H1 (cell line): ENCODE data around the gene PTPRO. TPM values are rescaled to one million over a fixed set of nuclear protein-coding genes. Genes with fewer than 3 reads are reported as not detected.

Experiments used
- CTCF ChIA-PET: fragments of 300-600 bp; sonication (Branson Sonifier 250); formaldehyde crosslinking; loops from one replicate; lab custom pipeline; 2021; ENCODE audit not compliant: partially characterized antibody; lab: Charles Lee
- POLR2A ChIA-PET: fragments of 300-600 bp; sonication (Branson Sonifier 250); formaldehyde crosslinking; loops from one replicate; lab custom pipeline; 2021; ENCODE audit warnings: inconsistent platforms; ENCODE audit not compliant: partially characterized antibody; lab: Charles Lee
- DNase-seq, 2 experiments: peaks; one replicate each; pipeline versions ENCODE4 v3.0.0 to v3.0.0-alpha.2; 2010 to 2022; ENCODE audit warnings: low spot score in 2 of 2, low read depth in 1 of 2, mixed read lengths in 1 of 2
- FAIRE-seq: peaks from 2 replicates; lab custom pipeline; 2011; peaks lifted over from hg19 to GRCh38; lab: Jason Lieb, UNC
- H2AFZ ChIP-seq: 2 replicates; pipeline ENCODE4 v1.8.1; 2012; ENCODE audit warnings: low read length, inconsistent platforms
- H2AK5ac ChIP-seq: 2 replicates; pipeline ENCODE4 v1.6.1; 2013; ENCODE audit warnings: low read depth, low read length
- H2BK120ac ChIP-seq: replicated peaks from 2 replicates; pipeline ENCODE3; 2013; ENCODE audit warnings: low read depth, low read length, inconsistent platforms
- H2BK12ac ChIP-seq: 2 replicates; pipeline ENCODE4 v1.6.1; 2013; ENCODE audit warnings: low read depth, low read length
- H2BK15ac ChIP-seq: 2 replicates; pipeline ENCODE4 v1.6.1; 2013; ENCODE audit warnings: low read length
- H2BK20ac ChIP-seq: 2 replicates; pipeline ENCODE4 v1.6.1; 2013; ENCODE audit warnings: low read length
- H2BK5ac ChIP-seq: 2 replicates; pipeline ENCODE4 v1.6.1; 2013; ENCODE audit warnings: low read depth, low read length
- H3K14ac ChIP-seq: 2 replicates; pipeline ENCODE4 v1.6.1; 2013; ENCODE audit warnings: inconsistent platforms; ENCODE audit not compliant: insufficient read length
- H3K18ac ChIP-seq: 2 replicates; pipeline ENCODE4 v1.6.1; 2013; ENCODE audit warnings: low read length; ENCODE audit errors: extremely low read depth
- H3K23ac ChIP-seq: 2 replicates; pipeline ENCODE4 v1.6.1; 2013; ENCODE audit warnings: inconsistent platforms; ENCODE audit not compliant: insufficient read length
- H3K23me2 ChIP-seq: 2 replicates; pipeline ENCODE4 v1.6.1; 2013; ENCODE audit warnings: low read depth, low read length
- H3K27ac ChIP-seq: 2 replicates; pipeline ENCODE4 v1.6.1; 2011; ENCODE audit warnings: low read depth, low read length, inconsistent platforms
- H3K27me3 ChIP-seq, 4 experiments: replicated peaks in 1 of 4; 1 replicate in 1 of 4; 2 replicates in 3 of 4; pipeline versions ENCODE4 v1.6.1 to v1.8.1; 2011 to 2013; ENCODE audit warnings: low read length in 3 of 4, mild to moderate bottlenecking in 3 of 4, inconsistent platforms in 2 of 4, mixed read lengths in 2 of 4, moderate library complexity in 1 of 4; ENCODE audit not compliant: control insufficient read depth in 3 of 4, insufficient read depth in 3 of 4; ENCODE audit errors: extremely low read depth in 1 of 4
- H3K36me3 ChIP-seq, 4 experiments: 2 replicates each; pipeline versions ENCODE4 v1.6.1 to v1.8.1; 2011 to 2013; ENCODE audit warnings: mild to moderate bottlenecking in 4 of 4, low read length in 3 of 4, moderate library complexity in 2 of 4, control low read depth in 1 of 4, inconsistent platforms in 1 of 4; ENCODE audit not compliant: insufficient read depth in 4 of 4, control insufficient read depth in 2 of 4
- H3K4ac ChIP-seq: replicated peaks from 2 replicates; pipeline ENCODE3; 2013; ENCODE audit warnings: low read length, low read depth, mixed read lengths, inconsistent platforms; ENCODE audit not compliant: insufficient read length
- H3K4me1 ChIP-seq, 4 experiments: replicated peaks in 1 of 4; 1 replicate in 1 of 4; 2 replicates in 3 of 4; pipeline versions ENCODE4 v1.6.1 to v1.8.1; 2011 to 2013; ENCODE audit warnings: low read length in 3 of 4, inconsistent platforms in 2 of 4, mixed read lengths in 1 of 4; ENCODE audit not compliant: insufficient read depth in 4 of 4, control insufficient read depth in 3 of 4
- H3K4me2 ChIP-seq, 2 experiments: 2 replicates each; pipeline versions ENCODE4 v1.6.1 to v1.8.1; 2011 to 2013; ENCODE audit warnings: low read depth in 2 of 2, low read length in 2 of 2, control low read depth in 1 of 2, inconsistent platforms in 1 of 2, mild to moderate bottlenecking in 1 of 2; ENCODE audit not compliant: insufficient read depth in 1 of 2
- H3K4me3 ChIP-seq, 4 experiments: fragments of 200-600, 300-600 bp in 1 of 4; sonication (generic), shearing (Covaris generic), sonication (Bioruptor Twin) in 1 of 4; 2 replicates each; pipeline versions ENCODE4 v1.5.1 to v1.8.1; 2011 to 2016; ENCODE audit warnings: low read length in 4 of 4, low read depth in 3 of 4, control low read depth in 2 of 4, inconsistent platforms in 2 of 4, mild to moderate bottlenecking in 2 of 4, mixed read lengths in 1 of 4, moderate library complexity in 1 of 4; ENCODE audit not compliant: insufficient read depth in 2 of 4; ENCODE audit errors: extremely low read depth in 1 of 4
- H3K56ac ChIP-seq: replicated peaks from 2 replicates; pipeline ENCODE3; 2013; ENCODE audit warnings: low read depth, mild to moderate bottlenecking, mixed read lengths, low read length, inconsistent platforms; ENCODE audit not compliant: insufficient read length
- H3K79me1 ChIP-seq: 2 replicates; pipeline ENCODE4 v1.6.1; 2013; ENCODE audit warnings: low read depth, low read length, control low read depth
- H3K79me2 ChIP-seq, 2 experiments: 2 replicates each; pipeline versions ENCODE4 v1.6.1 to v1.8.1; 2012 to 2013; ENCODE audit warnings: low read length in 2 of 2, mild to moderate bottlenecking in 2 of 2, inconsistent platforms in 1 of 2; ENCODE audit not compliant: insufficient read depth in 2 of 2, control insufficient read depth in 1 of 2
- H3K9ac ChIP-seq, 4 experiments: replicated peaks in 1 of 4; 1 replicate in 1 of 4; 2 replicates in 3 of 4; pipeline versions ENCODE4 v1.6.1 to v1.8.1; 2011 to 2013; ENCODE audit warnings: low read depth in 3 of 4, low read length in 3 of 4, control low read depth in 2 of 4, mild to moderate bottlenecking in 2 of 4, moderate library complexity in 2 of 4, inconsistent platforms in 1 of 4; ENCODE audit errors: extremely low read depth in 1 of 4
- H3K9me3 ChIP-seq, 2 experiments: 2 replicates each; pipeline versions ENCODE4 v1.6.1 to v1.8.1; 2012 to 2013; ENCODE audit warnings: mild to moderate bottlenecking in 2 of 2, moderate library complexity in 2 of 2, control low read depth in 1 of 2, inconsistent platforms in 1 of 2, low read depth in 1 of 2, low read length in 1 of 2, mixed read lengths in 1 of 2; ENCODE audit not compliant: insufficient read depth in 2 of 2
- H4K20me1 ChIP-seq, 2 experiments: replicated peaks in 1 of 2; 2 replicates each; pipeline versions ENCODE3 to v1.8.1; 2011 to 2013; ENCODE audit warnings: inconsistent platforms in 2 of 2, low read length in 2 of 2, mild to moderate bottlenecking in 1 of 2; ENCODE audit not compliant: insufficient read depth in 2 of 2, control insufficient read depth in 1 of 2
- H4K5ac ChIP-seq: 2 replicates; pipeline ENCODE4 v1.6.1; 2013; ENCODE audit warnings: low read length, low read depth, mixed read lengths, inconsistent platforms; ENCODE audit not compliant: insufficient read length
- H4K8ac ChIP-seq: 2 replicates; pipeline ENCODE4 v1.8.0; 2013; ENCODE audit warnings: mild to moderate bottlenecking, moderate library complexity, low read length, inconsistent platforms; ENCODE audit not compliant: insufficient read depth; ENCODE audit errors: extremely low read depth
- H4K91ac ChIP-seq: replicated peaks from 2 replicates; pipeline ENCODE3; 2013; ENCODE audit warnings: low read length, mixed read lengths, inconsistent platforms; ENCODE audit not compliant: insufficient read length
- ASH2L ChIP-seq: fragments of 200-600, 300-600 bp; sonication (generic); IDR thresholded peaks from one replicate; pipeline ENCODE4 v1.7.1; 2017; ENCODE audit warnings: low read length
- BCL11A ChIP-seq, 2 experiments: IDR thresholded peaks; one replicate each; pipeline ENCODE4 v1.6.1; 2011; ENCODE audit warnings: low read depth in 2 of 2, low read length in 2 of 2, mild to moderate bottlenecking in 2 of 2
- CHD1 ChIP-seq: IDR thresholded peaks from 2 replicates; pipeline ENCODE4 v1.6.1; 2012; ENCODE audit warnings: low read depth, low read length, improper control_type of control experiment
- POLR2A ChIP-seq, 2 experiments: IDR thresholded peaks; 1 replicate in 1 of 2; 2 replicates in 1 of 2; pipeline ENCODE4 v1.6.1; 2011; ENCODE audit warnings: low read depth in 2 of 2, low read length in 2 of 2, mild to moderate bottlenecking in 2 of 2; ENCODE audit errors: control extremely low read depth in 1 of 2
- SIN3A ChIP-seq, 2 experiments: IDR thresholded peaks in 1 of 2; conservative IDR thresholded peaks in 1 of 2; 2 replicates each; pipeline ENCODE4 v1.6.1; 2011 to 2012; ENCODE audit warnings: low read length in 2 of 2, improper control_type of control experiment in 1 of 2, low read depth in 1 of 2, mild to moderate bottlenecking in 1 of 2
- SIX5 ChIP-seq: IDR thresholded peaks from 2 replicates; pipeline ENCODE4 v1.6.1; 2011; ENCODE audit warnings: mild to moderate bottlenecking, low read depth, low read length
- WGBS, 2 experiments: shearing (Covaris generic) in 1 of 2; methylation state at CpG; one replicate each; pipeline versions ENCODE4 v1.1.6 to v1.1.7; 2013 to 2015; ENCODE audit warnings: low lambda C conversion rate in 2 of 2, mixed read lengths in 2 of 2, inconsistent platforms in 1 of 2, low coverage in 1 of 2, missing lambda C conversion rate in 1 of 2; ENCODE audit not compliant: insufficient replicate concordance in 2 of 2, insufficient coverage in 1 of 2, insufficient read length in 1 of 2; ENCODE audit errors: extremely low coverage in 1 of 2, missing lambda C conversion rate in 1 of 2; 5-methylcytosine and 5-hydroxymethylcytosine counted together
- polyA plus RNA-seq, 7 experiments: library from polyadenylated mRNA; depleted of rRNA in 3 of 7; stranded (reverse) in 5 of 7; unstranded in 2 of 7; fragments of >200 nt in 5 of 7; fragments of 200-250 nt in 2 of 7; gene quantifications; 1 replicate in 5 of 7; 2 replicates in 1 of 7; 4 replicates in 1 of 7; pipeline versions ENCODE4 v1.2.1 to v1.2.3, GENCODE V29; 2011 to 2013; ENCODE audit warnings: missing spikeins in 2 of 7, mixed read lengths in 2 of 7
- total RNA-seq: library from RNA; stranded (reverse); fragmentation: NEBNext Ultra II Directional; extraction: Animal tissue kit (Norgen Biotek cat#: 25700); gene quantifications from 2 replicates; pipeline ENCODE4 v1.2.1, GENCODE V29; 2021

Gene PTPRO
- total and polyA plus RNA-seq, 2 of the 8 experiments (the other 6 are each of a cell fraction or from before 2014, with no cell fraction given) = 0.73 to 1.7 TPM

DNA sequence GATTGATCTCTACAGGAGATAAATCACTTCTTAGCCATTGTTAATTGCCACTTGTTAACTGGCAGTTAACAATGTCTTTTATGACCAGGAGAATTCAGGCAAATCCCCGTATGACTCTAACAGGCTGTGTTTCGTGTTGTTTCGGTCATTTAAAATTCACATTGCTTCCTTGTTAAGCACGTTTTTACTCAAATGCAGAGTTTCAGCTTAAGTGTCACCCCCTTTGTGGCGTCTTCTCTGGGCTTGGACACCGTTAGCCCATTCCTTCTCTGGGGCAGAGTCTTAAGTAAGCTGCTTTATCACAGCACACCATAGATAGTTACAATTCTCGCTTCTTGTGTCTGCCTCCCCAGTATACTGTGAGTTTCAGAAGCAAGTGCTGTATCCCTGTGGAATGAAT lies 261.5 kb downstream of the PTPRO start:
- H3K23ac ChIP-seq = no peak overlapping the region

More for the DNA sequence above, 261.5 kb downstream of the PTPRO start:
- H4K8ac ChIP-seq = no peak overlapping the region
- H3K36me3 ChIP-seq = no peaks in the 10 kb centered on the region; a peak in 1 of 8 replicates
- H4K5ac ChIP-seq = no peak overlapping the region
- no peak overlapping the region for H4K91ac ChIP-seq
- no peaks in the 10 kb centered on the region for H3K79me2 ChIP-seq
- H3K14ac ChIP-seq = no peak overlapping the region
- no peak overlapping the region for H3K9ac ChIP-seq
- no peak overlapping the region for H2BK15ac ChIP-seq
- H2BK20ac ChIP-seq = no peak overlapping the region
- H3K23me2 ChIP-seq = no peaks in the 10 kb centered on the region
- no peak overlapping the region for H3K18ac ChIP-seq
- H3K27ac ChIP-seq = no peak overlapping the region
- H3K56ac ChIP-seq = no peak overlapping the region
- H3K4me1 ChIP-seq = no peaks in the 10 kb centered on the region
- peaks cover 6 to 7% of the 10 kb centered on the region in 2 experiments; a peak in 3 of 4 replicates for H3K9me3 ChIP-seq
- 0 out of 2 replicates have a peak overlapping the region, but pooled peaks have one; percentile 14 for H2AFZ ChIP-seq
- no peak for DNase-seq
- H3K4me3 ChIP-seq = no peak overlapping the region
- WGBS, 2 experiments = 72% methylated on average over 7 of the region's 7 CpGs; no CpG with 5 or more reads in 1 of the 2 experiments
- no peak overlapping the region for H2AK5ac ChIP-seq
- H3K4ac ChIP-seq = no peak overlapping the region
- POLR2A ChIA-PET = no interaction called here
- no peaks in the 10 kb centered on the region for H3K79me1 ChIP-seq
- no peak overlapping the region for H2BK120ac ChIP-seq
- no peaks in the 10 kb centered on the region for H4K20me1 ChIP-seq
- CTCF ChIA-PET = interaction anchor here (0.6 to 7.5 kb wide), 24 partner anchors 9 to 1397 kb away, joined by 3 to 76 read pairs (median 5); no protein-coding TSS in a partner anchor
- H2BK12ac ChIP-seq = no peak overlapping the region
- no peaks in the 10 kb centered on the region for H3K27me3 ChIP-seq
- TF ChIP-seq SIN3A (conservative IDR thresholded peaks at IDR 0.05 in 1 of 2, IDR thresholded peaks at IDR 0.05 in 1 of 2; ENCODE audit: low read depth in 1 of 2, low read length in 2 of 2) (no peak), POLR2A (IDR thresholded peaks at IDR 0.05; ENCODE audit: control extremely low read depth in 1 of 2, low read depth in 2 of 2, low read length in 2 of 2) (no peak), BCL11A (IDR thresholded peaks at IDR 0.05; ENCODE audit: low read depth in 2 of 2, low read length in 2 of 2) (no peak), ASH2L (no peak), SIX5 (no peak), CHD1 (no peak)
- no peak for FAIRE-seq
- no peak overlapping the region for H2BK5ac ChIP-seq
- no peak overlapping the region for H3K4me2 ChIP-seq
